H1 (cell line): Measurements from ENCODE around the gene ARRDC2.

Experiments
- CBX8 ChIP-seq: fragments of 300-800, 300-1000 bp; sonication (generic); IDR thresholded peaks from 2 replicates; pipeline ENCODE4 v1.7.1; 2016; ENCODE audit warnings: low read depth, low read length, borderline replicate concordance
- CHD1 ChIP-seq: IDR thresholded peaks from 2 replicates; pipeline ENCODE4 v1.6.1; 2012; ENCODE audit warnings: low read depth, low read length, improper control_type of control experiment
- CTCF ChIP-seq, 3 experiments: IDR thresholded peaks; 1 replicate in 2 of 3; 2 replicates in 1 of 3; pipeline versions ENCODE4 v1.5.1 to v1.6.1; 2011; ENCODE audit warnings: low read length in 3 of 3, mild to moderate bottlenecking in 3 of 3, inconsistent platforms in 2 of 3, low read depth in 1 of 3, moderate library complexity in 1 of 3; ENCODE audit not compliant: insufficient read depth in 1 of 3; ENCODE audit errors: control extremely low read depth in 1 of 3
- HDAC2 ChIP-seq, 2 experiments: fragments of 300-600 bp in 1 of 2; sonication (generic) in 1 of 2; IDR thresholded peaks; 2 replicates each; pipeline ENCODE4 v1.6.1; 2011 to 2012; ENCODE audit warnings: low read depth in 2 of 2, low read length in 2 of 2, mild to moderate bottlenecking in 2 of 2, moderate library complexity in 2 of 2, borderline replicate concordance in 1 of 2, inconsistent platforms in 1 of 2
- HDAC6 ChIP-seq: IDR thresholded peaks from one replicate; pipeline ENCODE4 v1.7.1; 2012; ENCODE audit warnings: low read depth, mild to moderate bottlenecking, inconsistent platforms, low read length, moderate library complexity
- KDM5A ChIP-seq: fragments of 200-600 bp; IDR thresholded peaks from 2 replicates; pipeline ENCODE4 v1.7.1; 2012; ENCODE audit warnings: mild to moderate bottlenecking, low read length, inconsistent platforms, mixed read lengths
- MAX ChIP-seq: IDR thresholded peaks from 2 replicates; pipeline ENCODE4 v1.6.1; 2012; ENCODE audit warnings: inconsistent platforms
- POLR2A ChIP-seq, 2 experiments: IDR thresholded peaks; 1 replicate in 1 of 2; 2 replicates in 1 of 2; pipeline ENCODE4 v1.6.1; 2011; ENCODE audit warnings: low read depth in 2 of 2, low read length in 2 of 2, mild to moderate bottlenecking in 2 of 2; ENCODE audit errors: control extremely low read depth in 1 of 2
- POLR2AphosphoS5 ChIP-seq: IDR thresholded peaks from 2 replicates; pipeline ENCODE4 v1.6.1; 2011; ENCODE audit warnings: low read depth, low read length
- RAD21 ChIP-seq, 2 experiments: IDR thresholded peaks in 1 of 2; conservative IDR thresholded peaks in 1 of 2; 2 replicates each; pipeline ENCODE4 v1.6.1; 2011; ENCODE audit warnings: low read depth in 2 of 2, low read length in 2 of 2, improper control_type of control experiment in 1 of 2, inconsistent platforms in 1 of 2, mild to moderate bottlenecking in 1 of 2, moderate library complexity in 1 of 2
- SIX5 ChIP-seq: IDR thresholded peaks from 2 replicates; pipeline ENCODE4 v1.6.1; 2011; ENCODE audit warnings: mild to moderate bottlenecking, low read depth, low read length
- SUZ12 ChIP-seq: fragments of 200-600 bp; sonication (generic); IDR thresholded peaks from 2 replicates; pipeline ENCODE4 v1.6.1; 2012; ENCODE audit warnings: mild to moderate bottlenecking, inconsistent platforms, low read length, moderate library complexity, mixed read lengths
- TAF1 ChIP-seq: IDR thresholded peaks from 2 replicates; pipeline ENCODE4 v1.6.1; 2011; ENCODE audit warnings: mild to moderate bottlenecking, low read depth, low read length
- TEAD4 ChIP-seq: IDR thresholded peaks from 2 replicates; pipeline ENCODE4 v1.6.1; 2012; ENCODE audit warnings: low read depth, low read length, inconsistent platforms, mixed read lengths

GRCh38 chr19:18058208-18059009 is 50.4 kb downstream of the ARRDC2 start:
- TF ChIP-seq CTCF (IDR thresholded peaks at IDR 0.05; ENCODE audit: control extremely low read depth in 1 of 3, insufficient read depth in 1 of 3, low read depth in 1 of 3, low read length in 3 of 3), result peak; percentile 77 to 89 (median 79)
- TF ChIP-seq HDAC6, result no peak
- peak in 1 of 2 experiments; percentile 45; a peak in 1 of 3 replicates for TF ChIP-seq POLR2A (IDR thresholded peaks at IDR 0.05; ENCODE audit: control extremely low read depth in 1 of 2, low read depth in 2 of 2, low read length in 2 of 2)
- no peak for TF ChIP-seq SIX5
- 0 out of 2 replicates have a peak, but pooled peaks have one; percentile 18 for TF ChIP-seq TAF1
- TF ChIP-seq POLR2AphosphoS5, result no peak
- no peak for TF ChIP-seq SUZ12
- TF ChIP-seq HDAC2 (IDR thresholded peaks at IDR 0.05; ENCODE audit: borderline replicate concordance in 1 of 2, low read depth in 2 of 2, low read length in 2 of 2), result no peak
- no peak for TF ChIP-seq CBX8
- TF ChIP-seq KDM5A, result no peak
- TF ChIP-seq TEAD4, result no peak
- TF ChIP-seq RAD21 (IDR thresholded peaks at IDR 0.05 in 1 of 2, conservative IDR thresholded peaks at IDR 0.05 in 1 of 2; ENCODE audit: low read depth in 2 of 2, low read length in 2 of 2), result peak; percentile 89 to 90
- no peak for TF ChIP-seq CHD1
- TF ChIP-seq MAX, result peak; percentile 18; the same call in 1 of the 2 replicates
